ENCODE data around the gene LTV1.
"Not testable (repeated sequence)": the region's sequence is repeated elsewhere in the genome, so short reads cannot be mapped to it uniquely, and the experiment has no call there.

The LTV1 gene

DNA sequence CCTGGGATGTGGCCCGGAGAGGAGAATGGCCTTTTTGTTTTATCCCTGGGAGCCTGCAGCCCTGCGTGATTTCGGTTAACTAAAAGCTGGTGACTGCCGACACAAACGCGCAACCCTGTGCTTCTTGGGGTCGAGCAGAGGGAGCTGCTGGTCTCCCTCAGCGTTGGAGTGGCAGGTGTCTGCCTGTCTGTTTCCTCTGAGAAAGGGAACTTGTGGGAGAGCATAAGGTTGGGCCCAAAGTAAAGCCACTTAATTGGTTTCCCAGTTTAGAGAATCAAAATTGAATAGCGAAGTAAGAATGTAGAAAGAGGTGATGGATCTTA lies 500 bp downstream of the LTV1 start:
- no peak for DNase-seq (ENCODE audit: low read depth)

DNA sequence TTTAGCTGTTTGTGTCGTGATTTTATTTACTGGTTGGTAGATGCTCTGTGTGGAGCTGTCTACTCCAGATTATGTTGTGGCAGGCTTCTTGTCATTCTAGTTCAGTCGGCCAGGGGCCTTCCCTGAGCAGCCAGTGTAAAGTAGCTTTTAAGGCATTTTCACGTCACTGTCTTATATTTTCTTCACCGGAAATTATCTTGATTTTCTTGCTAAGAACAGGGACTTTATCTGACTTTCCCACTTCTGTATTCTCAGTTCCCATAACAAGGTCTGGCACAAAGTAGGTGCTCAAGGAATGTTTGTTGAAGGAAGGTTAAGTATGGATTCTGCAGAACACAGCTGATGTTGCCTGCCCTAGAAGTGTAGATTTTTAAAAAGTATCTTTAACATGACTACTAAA lies 868 bp downstream of the LTV1 start:
- no peak for DNase-seq (ENCODE audit: low read depth)

DNA sequence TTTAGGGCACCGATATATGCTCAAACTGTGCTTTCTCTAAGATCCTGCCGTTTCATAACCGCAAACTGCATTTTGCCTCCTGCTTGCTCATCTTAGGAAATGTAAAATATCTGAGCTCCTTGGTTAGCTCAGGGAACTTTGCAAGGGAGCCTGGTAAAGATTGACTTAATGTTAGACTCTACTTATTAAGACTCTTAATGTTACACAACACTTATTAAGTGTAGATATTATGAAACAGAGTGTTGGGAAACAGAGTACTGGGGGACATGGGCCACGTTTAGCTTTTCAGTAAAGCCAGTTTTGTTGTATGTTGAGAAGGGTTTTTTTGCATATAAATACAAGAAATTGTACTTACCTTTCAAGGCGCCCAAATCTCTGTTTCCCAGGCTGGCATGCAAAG lies 1.9 kb downstream of the LTV1 start:
- no peak for DNase-seq (ENCODE audit: low read depth)

DNA sequence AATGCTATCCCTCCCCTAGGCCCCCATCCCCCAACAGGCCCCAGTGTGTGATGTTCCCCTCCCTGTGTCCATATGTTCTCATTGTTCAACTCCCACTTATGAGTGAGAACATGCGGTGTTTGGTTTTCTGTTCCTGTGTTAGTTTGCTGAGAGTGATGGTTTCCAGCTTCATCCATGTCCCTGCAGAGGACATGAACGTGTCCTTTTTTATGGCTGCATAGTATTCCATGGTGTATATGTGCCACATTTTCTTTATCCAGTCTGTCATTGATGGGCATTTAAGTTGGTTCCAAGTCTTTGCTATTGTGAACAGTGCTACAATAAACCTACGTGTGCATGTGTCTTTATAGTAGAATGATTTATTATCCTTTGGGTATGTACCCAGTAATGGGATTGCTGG lies 8.6 kb downstream of the LTV1 start:
- DNase-seq (ENCODE audit: low read depth) = not testable (repeated sequence)

DNA sequence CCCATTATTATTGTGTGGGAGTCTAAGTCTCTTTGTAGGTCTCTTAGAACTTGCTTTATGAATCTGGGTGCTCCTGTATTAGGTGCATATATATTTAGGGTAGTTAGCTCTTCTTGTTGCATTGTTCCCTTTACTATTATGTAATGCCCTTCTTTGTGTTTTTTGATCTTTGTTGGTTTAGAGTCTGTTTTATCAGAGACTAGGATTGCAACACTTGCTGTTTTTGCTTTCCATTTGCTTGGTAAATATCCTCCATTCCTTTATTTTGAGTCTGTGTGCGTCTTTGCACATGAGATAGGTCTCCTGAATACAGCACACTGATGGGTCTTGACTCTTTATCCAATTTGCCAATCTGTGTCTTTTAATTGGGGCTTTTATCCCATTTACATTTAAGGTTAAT lies 11.9 kb downstream of the LTV1 start:
- DNase-seq (ENCODE audit: low read depth) = not testable (repeated sequence)

DNA sequence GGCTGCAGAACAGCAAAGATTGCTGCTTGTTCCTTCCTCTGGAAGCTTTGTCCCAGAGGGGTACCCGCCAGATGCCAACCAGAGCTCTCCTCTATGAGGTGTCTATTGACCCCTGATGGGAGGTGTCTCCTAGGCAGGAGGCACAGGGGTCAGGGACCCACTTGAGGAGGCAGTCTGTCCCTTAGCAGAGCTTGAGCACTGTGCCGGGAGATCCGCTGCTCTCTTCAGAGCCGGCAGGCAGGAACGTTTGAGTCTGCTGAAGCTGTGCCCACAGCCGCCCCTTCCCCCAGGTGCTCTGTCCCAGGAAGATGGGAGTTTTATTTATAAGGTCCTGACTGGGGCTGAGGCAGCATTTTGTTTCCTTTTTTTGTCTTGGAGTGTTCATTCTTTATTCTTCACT lies 13.6 kb downstream of the LTV1 start:
- not testable (repeated sequence) for DNase-seq (ENCODE audit: low read depth)

DNA sequence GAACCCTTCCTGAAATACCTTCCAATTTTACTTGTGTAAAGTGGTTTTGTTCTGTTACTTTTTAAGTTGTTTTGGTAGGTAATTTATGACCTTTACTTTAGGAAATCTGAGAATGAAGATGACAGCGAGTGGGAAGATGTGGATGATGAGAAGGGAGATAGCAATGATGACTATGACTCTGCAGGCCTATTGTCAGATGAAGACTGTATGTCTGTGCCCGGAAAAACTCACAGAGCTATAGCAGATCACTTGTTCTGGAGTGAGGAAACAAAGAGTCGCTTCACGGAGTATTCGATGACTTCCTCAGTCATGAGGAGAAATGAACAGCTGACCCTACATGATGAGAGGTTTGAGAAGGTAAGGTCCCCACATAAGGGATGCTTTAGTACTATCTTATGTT lies 14.5 kb downstream of the LTV1 start:
- no peak for DNase-seq (ENCODE audit: low read depth)

DNA sequence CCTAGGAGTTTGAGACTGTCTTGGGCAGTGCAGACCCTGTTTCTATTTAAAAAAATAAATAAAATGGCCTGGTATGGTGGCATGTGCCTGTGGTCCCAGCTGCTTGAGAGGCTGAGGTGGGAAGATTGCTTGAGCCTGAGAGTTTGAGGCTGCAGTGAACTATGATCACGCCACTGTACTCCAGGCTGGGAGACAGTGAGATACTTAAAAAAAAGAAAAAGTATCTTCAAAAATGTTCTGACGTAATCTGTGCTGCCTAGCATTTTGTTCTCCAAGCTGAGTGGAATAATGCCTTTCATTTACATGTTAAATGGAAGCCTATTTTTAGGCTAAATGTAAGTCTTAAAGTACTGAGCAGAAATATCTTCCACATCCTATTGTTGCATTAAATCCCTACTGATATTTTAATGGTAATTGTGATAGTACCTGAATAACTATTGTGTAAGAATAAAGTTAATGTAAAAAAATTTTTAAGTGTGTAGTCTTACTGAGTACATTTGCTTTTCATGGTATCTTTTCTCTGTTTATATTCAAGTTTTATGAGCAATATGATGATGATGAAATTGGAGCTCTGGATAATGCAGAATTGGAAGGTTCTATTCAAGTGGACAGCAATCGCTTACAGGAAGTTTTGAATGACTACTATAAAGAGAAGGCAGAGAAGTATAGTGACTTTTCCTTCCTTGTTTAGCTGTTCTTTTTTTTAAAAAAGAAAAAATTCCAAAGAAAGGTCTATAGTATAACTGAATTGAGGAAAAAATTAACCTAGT lies 16.9 kb downstream of the LTV1 start:
- DNase-seq (ENCODE audit: low read depth) = no peak

DNA sequence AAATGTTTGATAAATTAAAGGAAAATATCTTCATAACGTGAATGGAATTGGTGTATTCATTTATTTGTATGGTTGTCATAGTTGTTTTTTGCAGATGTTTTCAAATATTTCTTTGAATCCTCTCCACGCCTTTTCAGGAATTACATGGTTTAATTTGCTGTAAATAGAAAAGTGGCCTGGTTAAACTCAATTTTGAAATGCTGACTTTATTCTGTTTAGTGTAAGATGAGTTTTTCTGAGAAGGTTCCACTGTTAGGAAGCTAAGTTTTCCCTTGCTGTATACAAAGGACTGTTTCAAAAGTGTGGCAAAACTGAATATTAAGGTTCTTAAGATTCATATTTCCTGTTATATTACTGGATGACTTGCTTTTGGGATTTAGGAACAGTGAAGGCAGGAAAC lies 20.6 kb downstream of the LTV1 start:
- DNase-seq (ENCODE audit: low read depth) = no peak

DNA sequence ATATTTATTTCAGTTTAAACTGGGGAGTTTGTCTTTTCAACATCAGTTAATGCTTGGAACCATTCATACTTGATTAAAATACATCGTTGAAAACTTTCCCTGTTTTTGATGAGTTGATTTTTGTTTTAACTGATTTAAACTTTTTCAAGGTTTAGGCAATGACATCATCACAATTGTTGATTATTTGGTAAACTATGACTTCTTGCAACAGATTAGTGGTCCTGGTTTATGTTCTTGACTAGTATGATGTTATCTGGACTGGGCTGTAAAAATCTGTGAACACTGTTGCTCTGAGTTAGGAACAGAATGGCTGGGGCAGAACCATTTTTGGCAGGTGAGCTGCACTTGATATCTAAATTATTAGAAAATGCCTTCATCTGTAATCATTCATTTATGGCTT lies 21.1 kb downstream of the LTV1 start, which contains the start of gene ZC2HC1B:
Gene ZC2HC1B (plus strand): TSS at position 241 of the 400 bp plus-strand sequence. CDS start 66 bp downstream, at position 307.
- no peak for DNase-seq (ENCODE audit: low read depth)

DNA sequence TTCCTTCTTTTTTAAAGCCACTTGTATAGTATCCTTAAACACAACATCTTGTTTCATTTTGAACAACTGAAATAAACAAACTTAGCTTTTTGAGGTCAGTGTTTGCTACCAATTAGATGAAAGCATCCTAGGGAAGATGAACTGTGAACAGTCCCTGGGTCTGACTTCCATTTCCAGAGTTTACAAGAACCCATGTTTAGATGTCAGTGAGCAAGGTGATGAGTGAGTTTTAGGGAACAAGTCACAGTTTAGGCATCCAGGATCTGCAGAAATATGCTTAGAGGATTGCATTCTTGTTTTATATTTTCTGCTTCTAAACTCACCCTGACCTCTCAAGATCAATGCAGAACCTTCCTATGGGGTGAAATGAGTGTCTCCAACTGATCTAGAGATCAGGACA lies 24.1 kb downstream of the LTV1 start:
- DNase-seq (ENCODE audit: low read depth) = no peak

DNA sequence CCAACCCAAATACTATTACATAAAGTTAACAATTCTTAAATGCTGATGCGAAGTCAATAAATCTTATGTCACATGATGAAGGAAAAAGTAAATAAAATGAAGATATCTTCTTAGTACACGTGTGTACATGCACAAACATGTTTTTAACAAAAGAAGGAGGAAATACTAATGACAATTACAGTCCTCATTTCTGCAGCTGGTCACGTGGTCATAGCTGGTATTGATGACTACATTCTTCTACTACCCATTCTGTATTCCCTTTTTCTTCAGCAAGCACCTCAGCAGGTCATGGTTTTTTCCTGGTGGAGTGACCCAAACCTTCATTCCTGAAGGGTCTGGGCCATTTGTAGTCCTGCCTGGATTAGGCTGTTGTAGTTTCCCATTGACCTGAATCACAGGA lies 25.7 kb downstream of the LTV1 start:
- not testable (repeated sequence) for DNase-seq (ENCODE audit: low read depth)

DNA sequence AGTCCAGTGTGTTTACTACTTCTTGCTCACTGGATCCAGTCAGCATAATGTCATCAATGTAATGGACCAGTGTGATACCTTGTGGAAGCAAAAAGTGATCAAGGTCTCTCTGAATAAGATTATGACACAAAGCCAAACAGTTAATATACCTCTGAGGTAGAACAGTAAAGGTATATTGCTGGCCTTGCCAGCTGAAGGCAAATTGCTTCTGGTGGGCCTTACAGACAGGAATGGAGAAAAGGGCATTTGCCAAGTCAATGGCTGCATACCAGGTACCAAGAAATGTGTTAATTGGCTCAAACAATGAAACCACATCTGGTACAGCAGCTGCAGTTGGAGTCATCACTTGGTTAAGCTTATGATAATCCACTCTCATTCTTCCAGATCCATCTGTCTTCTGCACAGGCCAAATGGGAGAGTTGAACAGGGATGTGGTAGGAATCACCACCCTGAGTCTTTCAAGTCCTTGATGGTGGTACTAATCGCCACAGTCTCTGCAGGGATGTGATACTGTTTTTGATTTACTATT lies 28.1 kb downstream of the LTV1 start:
- not testable (repeated sequence) for DNase-seq (ENCODE audit: low read depth)

DNA sequence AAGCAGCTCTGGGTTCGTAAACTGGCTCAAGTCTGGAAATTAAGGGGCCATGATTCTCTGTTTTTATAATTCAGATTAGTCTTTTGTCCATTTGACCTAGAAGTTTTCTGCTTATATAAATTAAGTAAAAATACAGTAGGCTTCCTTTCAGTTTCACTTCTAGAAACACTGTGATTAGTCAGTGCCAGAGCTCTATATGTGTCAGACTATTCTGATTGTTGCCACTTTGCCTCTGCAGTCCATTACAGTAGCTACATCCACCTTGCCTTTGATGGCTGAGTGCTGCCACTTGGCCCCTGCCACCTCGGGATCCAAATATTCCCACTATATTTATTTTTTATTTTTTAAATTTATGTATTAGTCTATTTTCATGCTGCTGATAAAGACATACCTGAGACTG lies 29.1 kb downstream of the LTV1 start:
- no peak for DNase-seq (ENCODE audit: low read depth)

DNA sequence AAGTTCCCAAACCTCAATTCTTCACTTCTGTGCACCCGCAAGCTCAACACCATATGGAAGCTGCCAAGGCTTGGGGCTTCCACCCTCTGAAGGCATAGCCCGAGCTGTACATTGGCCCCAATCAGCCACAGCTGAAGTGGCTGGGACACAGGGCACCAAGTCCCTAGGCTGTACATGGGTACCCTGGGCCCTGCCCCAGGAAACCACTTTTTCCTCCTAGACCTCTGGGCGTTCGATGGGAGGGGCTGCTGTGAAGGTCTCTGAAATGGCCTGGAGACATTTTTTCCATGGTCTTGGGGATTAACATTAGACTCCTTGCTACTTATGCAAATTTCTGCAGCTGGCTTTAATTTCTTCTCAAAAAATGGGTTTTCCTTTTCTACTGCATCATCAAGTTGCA lies 30.5 kb downstream of the LTV1 start:
- DNase-seq (ENCODE audit: low read depth) = not testable (repeated sequence)

DNA sequence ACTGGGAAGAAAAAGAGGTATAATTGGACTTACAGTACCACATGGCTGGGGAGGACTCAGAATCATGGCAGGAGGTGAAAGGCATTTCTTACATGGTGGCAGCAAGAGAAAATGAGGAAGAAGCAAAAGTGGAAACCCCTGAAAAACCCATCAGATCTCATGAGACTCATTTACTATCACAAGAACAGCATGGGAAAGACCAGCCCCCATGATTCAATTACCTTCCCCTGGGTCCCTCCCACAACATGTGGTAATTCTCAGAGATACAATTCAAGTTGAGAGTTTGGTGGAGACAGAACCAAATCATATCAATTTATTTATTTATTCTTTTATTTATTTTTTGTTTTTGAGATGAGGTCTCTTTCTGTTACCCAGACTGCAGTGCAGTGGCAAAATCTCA lies 31.4 kb downstream of the LTV1 start:
- not testable (repeated sequence) for DNase-seq (ENCODE audit: low read depth)

DNA sequence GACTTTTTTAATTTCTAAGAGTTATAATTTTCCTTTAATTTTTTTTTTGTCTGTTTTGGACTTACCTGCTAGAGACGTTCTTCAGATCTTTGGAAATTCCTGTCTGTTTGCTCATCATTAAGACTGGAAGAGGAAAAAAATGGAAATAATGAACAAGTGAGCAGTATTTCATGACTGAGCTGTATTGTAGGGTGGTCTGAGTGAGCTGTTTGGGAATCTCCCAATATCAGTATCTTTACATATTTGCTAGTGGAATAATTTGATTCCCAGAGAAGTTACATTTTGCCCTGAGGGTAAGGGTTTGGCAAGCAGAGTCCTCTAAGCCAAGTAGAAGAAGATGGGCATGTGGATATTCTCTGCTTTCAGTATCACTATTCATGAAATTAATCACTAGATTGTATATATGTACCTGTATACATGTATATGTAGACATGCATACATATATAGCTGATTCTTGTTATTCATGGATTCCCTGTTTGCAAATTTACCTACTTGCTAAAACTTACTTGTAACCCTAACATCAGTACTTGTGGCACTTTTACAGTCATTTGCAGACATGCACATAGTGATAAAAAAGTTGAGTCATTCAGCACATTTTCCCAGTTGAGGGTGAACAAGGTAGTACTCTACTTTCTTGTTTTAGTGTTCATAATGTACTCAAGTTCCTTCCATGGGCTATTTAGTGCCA lies 34.6 kb downstream of the LTV1 start:
- DNase-seq (ENCODE audit: low read depth) = no peak

DNA sequence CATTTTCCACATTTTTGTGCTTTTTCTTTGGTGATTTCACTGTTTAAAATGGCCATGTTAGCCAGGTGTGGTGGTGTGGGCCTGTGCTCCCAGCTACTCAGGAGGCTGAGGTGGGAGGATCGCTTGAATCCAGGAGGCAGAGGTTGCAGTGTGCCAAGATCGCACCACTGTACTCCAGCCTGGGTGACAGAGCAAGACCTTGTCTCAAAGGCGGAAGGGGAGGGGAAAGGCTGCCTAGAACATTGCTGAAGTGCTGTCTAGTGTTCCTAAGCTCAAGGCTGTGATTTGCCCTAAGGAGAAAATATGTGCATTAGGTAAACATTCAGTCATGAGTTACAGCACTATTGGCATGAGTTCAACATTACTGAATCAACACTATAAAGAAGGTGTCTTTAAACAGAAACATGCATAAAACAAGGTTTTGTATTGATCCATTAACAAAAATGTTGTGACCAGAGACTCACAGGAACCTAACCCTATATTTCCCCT lies 35.2 kb downstream of the LTV1 start:
- DNase-seq (ENCODE audit: low read depth) = no peak

DNA sequence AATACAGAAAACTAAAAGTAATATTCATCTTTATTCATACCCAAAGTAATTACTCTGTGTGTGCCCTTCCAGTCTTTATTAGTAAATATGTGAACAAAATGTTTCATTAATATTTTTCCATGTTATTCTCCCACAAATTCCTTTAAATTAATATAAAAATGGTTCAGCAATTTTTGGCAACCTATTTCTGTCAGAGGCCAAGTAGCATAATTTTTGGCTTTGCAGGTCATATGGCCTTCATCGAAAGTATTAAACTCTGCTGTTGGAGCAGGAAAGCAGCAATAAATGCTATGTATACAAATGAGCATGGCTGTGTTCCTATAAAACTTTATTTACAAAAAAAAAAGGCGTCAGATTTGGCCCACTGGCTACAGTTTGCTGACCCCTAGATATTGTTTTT lies 37.3 kb downstream of the LTV1 start:
- no peak for DNase-seq (ENCODE audit: low read depth)

DNA sequence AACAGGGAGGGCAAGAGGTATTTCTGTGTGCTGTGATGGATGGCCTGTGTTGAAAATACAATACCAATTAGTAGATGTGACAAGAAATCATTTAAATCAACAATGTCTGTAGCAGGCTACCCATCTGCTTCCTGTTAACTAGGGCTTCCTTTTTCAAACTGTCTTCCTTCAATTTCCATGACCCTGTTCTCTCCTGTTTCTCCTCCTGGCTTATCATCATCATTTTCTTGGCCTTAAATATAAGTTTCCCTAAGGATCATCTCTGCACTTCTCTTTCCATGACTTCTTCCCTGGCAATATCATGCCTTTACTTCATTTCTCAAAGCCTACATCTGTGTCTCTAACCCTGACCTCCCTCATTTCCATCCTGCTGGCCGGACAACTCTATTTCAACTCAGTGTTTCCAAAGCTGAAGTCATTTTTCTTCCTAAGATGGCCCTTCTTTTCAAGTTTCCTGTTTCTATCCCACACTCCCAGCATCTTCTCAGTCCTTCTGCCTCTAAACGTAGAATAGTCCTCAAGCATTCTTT lies 39.3 kb downstream of the LTV1 start:
- DNase-seq (ENCODE audit: low read depth) = no peak

DNA sequence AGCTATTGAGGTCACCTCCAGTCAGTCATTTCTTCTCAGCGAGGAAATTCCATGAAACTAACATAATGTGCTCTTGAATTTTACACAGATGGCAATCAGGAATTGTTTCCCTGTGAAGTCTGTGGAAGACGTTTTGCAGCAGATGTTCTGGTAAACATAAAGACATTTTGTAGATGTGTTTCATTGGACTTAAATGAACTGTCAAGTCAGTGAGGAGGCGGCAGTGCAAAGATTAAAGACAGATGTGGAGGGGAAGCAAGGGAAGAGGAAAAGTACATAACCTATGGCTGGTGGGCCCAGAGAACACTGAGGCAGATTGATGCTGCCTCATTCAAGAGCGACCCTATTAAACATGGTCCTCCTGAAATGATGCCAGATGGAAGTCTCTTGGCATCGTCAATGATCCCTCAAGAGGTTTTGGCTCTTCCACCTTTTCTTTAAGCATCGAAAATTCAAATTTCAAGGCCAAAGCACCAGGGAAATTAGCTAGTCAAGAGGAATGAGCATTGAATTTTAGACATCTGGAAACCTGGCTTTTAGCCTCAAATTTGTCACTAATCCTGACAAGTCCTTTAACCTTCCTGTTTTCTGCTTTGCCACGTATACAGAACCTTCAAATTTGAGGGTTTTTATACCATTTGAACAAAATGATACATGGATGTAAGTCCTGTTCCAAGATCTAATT lies 41.2 kb downstream of the LTV1 start:
- no peak for DNase-seq (ENCODE audit: low read depth)

DNA sequence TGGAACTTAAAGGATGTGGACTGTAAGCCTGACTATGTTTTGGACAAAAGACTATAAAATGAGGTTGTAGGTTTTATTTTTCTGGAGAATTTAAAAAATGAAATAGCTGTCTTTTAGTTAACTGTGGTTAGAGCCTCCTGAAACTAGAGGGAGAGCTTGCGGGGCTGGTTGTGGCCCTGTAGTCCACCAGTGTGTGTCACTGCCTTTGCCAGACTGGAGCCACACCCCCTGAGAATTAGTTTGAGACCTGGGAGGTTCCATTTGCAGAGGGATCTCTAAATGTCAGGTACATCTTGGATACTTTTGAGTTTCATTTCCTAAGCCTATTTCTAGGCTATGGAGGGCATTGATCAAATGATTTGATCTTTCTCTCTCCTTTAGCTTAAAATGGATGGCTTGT lies 42.0 kb downstream of the LTV1 start:
- DNase-seq (ENCODE audit: low read depth) = no peak

DNA sequence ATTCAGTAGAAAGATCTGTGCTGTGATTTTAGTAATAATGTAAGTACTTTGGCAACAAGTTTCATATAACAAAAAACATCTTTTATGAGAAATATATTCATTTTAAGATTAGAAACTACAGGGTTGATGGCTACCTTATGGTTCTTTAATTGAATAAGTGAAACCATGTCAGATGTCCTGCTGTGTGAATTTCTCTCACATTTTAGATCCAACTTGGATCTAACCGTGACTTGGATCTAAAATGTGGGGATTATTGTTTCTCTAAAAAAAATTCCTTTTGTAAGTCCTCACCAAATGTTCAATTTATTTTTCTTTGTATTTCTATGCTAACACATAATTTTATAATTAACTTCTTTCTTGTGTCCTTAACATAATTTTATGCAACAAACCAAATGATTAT lies 51.5 kb downstream of the LTV1 start:
- no peak for DNase-seq (ENCODE audit: low read depth)
